GM21737 (cell line): ENCODE measurements around the gene MRGPRX4.

ENCODE experiments used
- ATAC-seq: cut with Tn5 transposase; IDR thresholded peaks from one replicate; pipeline ENCODE4 v1.9.1; 2021; ENCODE audit warnings: mild to moderate bottlenecking, moderate library complexity; ENCODE audit not compliant: unreplicated experiment

The MRGPRX4 gene

DNA sequence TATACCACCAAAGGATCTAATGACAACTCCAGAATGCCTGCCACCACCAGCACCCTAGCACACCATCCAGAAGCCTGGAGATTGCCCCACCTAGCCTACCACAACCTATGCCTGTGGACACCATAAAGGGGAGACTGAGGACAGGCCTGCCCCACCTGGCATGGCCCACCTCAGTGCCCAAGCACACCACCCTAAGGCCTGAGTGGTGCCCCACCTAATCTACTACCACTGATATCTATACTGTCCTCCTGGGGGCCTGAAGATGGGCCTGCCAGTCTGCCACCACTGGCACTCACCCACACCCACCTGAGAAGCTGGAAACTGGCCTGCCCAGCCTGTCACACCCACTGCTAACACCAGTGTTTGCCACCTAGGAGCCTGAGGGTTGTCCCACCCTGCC, 32.1 kb downstream of the MRGPRX4 start:
- no peak for ATAC-seq

DNA sequence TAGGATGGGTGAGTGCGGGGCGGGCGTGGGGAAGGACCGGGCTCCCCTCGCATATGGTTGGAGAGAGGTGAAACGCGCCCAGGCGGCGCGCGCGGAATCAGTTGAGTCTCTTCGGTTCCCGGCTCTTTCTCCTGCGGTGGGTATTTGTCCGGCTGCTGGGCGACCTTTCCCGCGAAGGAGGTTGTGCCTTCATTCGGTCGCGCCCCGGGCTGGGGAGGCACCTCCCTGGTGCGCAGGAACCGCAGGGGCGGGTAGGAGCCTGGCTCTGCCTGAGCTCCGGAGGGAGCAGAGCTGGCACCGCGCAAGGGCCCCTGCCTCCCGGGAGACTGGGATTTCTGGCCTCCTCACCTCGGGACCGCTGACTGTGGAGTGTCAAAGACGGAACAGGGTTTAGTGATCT, 36.4 kb downstream of the MRGPRX4 start:
- ATAC-seq, result no peak

DNA sequence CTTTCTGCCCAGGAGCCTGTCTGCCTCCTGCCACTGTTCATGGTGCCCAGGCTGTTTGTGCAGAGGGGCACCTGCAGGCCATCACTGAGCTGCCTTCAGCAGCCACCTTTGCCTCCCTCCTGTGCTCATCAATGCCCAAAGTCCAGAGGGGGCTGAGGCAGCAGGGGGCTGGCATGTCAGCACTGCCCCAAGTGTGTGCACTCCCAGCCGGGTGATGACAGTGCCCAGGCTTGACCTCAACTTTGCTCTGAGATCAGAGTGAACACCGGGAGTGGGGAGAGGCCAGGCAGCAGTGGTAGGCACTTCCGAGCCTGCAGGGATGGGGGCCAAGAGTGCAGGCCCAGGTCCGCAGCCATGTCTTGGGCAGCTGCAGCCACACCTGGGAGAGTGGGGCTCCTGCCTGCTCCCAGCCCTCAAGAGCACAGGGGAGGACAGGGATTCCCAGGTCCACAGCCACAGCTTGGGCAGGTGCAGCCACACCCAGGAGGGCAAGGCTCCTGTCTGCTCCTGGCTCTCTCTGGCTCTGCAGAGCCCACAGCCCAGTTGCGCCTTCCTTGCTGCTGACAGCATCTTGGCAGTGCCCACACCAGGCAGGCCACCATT, 48.7 kb downstream of the MRGPRX4 start:
- no peak for ATAC-seq

DNA sequence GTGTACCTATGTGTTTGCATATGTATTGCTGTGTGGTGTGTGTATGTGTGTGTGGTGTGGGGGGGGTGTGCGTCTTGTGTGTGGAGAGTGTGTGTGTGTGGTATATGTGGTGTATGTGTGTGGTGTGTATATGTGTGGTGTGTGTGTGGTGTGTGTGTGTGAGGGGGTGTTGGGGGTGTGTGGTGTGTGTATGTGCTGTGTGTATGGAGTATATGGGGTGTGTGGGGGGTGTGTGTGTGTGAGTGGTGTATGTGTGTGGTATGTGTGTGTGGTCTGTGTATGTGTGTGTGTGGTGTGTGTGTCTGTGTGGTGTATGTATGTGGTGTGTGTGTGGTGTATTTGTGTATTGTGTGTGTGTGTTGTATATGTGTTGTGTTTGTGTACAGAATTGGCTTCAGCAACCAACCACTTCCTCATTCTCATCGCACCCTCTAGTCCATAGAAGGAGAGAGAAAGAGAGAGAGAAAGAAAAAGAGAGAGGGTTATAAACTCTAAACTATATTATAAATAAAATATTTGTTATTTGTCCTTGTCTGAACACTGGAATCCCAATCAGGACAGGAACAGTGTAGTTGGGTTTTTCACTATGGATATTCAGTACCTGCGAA, 50.3 kb downstream of the MRGPRX4 start:
- ATAC-seq, result no peak
